DMS79 treated with DMSO at 0.1 percent for 48 hours (cell line): ENCODE measurements around the gene ZNF286A.
"Not testable (repeated sequence)": the region's sequence is repeated elsewhere in the genome, so short reads cannot be mapped to it uniquely, and the experiment has no call there.

Experiments used
- DNase-seq: peaks from one replicate; lab custom pipeline; 2025; lab: John Stamatoyannopoulos, UW

The ZNF286A gene

DNA sequence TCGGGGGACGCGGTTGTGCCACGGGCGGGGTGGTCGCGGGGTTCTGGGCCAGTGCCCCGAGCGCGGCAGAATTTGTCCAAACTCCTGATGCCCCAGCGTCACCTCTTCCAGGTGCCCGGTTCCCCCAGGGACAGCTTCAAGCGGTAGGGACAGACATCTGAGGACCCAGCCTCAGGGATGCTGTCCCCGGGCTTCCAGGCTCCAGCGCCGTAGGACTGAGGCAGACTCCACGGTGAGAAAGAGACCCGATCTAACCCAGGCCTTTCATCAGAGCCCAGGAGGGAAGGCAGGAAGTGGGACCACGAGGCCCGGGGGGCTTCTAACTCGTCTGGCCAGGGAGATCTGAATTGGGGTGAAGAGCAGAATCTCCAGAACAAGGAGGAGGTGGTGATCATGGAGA, 385 bp downstream of the ZNF286A start:
- DNase-seq, result not testable (repeated sequence)

DNA sequence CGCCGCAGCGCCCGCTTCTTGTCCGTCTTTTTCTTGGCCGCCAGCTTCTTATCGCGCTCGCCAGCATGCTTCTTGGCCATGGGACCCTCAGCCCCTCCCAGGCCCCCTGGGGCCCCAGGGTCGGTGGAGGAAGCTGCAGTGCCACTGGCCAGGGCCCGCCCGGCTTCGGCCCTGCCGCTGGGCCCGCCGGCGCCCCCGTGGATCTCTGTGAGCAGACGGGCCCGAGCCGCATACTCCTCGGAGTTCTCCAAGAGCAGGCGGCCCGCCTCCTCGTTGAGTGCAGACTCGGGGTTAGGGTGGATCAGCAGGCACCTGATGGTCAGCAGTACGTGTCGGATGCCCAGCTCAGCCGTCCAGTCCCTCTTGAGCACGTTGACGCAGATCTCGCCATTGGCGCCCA, 4.7 kb downstream of the ZNF286A start:
- not testable (repeated sequence) for DNase-seq

DNA sequence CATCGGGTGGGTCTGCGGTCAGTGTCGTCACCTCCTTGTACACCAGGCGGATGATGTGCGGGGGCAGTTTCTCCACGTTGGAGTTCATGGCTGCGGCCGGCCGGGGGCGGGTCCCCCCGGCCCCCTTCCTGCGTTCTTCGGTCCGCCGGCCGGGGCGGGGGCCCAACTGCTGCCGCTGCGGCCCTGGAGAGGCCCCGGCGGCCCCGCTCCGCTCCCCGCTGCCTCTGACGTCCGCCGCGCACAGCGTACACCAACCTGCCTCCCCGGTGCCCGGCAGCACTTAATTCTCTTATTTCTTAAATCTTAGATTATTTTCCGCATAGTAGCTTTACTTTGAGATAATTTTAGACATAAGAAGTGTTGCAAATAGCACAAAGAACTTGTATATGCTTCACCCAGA, 5.3 kb downstream of the ZNF286A start:
- not testable (repeated sequence) for DNase-seq

DNA sequence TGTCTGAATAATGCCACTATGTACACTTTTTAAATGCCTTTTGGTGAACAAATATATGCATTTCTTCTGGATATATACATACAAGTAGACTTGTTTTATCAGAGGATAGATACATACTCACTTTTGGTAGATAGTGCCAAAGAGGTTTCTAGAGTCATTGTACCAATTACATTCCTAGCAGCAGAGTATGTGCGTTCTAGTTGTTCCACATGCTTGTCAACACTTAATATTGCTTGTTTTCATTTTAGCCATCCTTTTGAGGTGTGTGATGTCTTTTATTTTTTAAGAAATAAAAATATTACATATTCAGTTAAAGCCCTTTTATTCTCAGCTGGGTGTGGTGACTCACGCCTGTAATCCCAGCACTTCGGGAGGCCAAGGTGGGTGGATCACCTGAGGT, 9.3 kb downstream of the ZNF286A start:
- not testable (repeated sequence) for DNase-seq

DNA sequence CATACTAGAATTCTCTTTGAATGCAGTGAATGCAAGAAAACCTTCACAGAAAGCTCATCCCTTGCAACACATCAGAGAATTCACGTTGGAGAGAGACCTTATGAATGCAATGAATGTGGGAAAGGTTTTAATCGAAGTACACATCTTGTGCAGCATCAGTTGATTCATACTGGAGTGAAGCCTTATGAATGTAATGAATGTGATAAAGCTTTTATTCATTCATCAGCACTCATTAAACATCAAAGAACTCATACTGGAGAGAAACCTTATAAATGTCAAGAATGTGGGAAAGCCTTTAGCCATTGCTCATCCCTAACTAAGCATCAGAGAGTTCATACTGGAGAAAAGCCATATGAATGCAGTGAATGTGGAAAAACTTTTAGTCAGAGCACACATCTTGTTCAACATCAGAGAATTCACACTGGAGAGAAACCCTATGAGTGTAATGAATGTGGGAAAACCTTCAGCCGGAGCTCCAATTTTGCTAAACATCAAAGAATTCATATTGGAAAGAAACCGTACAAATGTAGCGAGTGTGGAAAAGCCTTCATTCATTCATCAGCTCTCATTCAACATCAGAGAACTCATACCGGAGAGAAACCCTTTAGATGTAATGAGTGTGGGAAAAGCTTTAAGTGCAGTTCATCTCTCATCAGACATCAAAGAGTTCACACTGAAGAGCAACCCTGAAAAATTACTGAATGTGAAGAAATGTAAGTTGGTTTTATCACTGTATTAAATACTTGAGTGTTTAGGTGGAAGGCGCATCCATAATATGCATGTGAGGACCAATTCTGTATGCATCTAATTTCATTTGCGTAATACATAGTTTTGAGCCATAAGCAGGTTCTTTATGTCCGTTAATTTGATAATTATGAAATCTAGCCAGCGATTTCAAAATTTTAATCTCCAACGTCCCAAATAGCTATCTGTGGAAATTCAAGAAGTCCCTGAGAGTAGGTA, 17.3 kb downstream of the ZNF286A start:
- not testable (repeated sequence) for DNase-seq

DNA sequence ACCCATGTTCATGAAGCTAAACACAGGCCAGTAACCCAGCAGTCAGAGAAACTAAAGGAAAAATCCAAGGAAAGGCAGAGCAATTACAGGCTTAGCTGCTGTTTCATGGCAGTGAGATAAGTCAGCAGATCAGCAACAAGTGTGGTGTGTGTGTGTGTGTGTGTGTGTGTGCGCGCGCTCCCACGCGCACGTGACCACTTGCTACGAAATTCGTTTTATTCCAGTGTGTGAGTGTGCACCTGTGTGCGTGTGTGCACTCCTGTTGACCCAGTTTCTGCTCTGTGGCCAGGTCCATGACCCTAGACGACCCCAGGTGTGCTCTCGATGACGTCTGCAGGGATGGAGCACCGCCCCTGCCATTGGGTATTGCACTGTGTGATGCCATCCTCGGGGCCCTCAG, 31.0 kb downstream of the ZNF286A start:
- not testable (repeated sequence) for DNase-seq

DNA sequence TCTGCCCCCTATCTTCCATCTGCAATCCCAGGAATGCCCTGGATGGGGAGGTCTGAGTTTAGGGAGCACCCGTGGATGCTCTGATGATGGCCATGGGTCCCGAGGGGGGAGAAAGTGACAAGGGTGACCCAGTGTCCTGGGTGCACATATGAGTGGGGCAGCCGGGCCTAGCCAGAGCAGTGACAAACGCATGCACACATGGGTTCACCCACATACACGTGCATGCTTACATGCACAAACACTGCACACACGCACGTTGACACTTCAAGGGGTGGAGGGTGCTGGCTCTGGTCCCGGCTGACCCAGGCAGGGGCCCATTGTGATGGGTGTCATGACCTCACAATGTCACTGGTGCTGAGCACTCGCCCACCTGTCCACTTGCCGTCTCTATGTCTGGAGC, 32.3 kb downstream of the ZNF286A start, which contains the start of gene TBC1D26:
TBC1D26 (plus strand) TSS at position 384 of the 400 bp plus-strand sequence. CDS start 3,066 bp downstream, outside the sequence.
- not testable (repeated sequence) for DNase-seq

DNA sequence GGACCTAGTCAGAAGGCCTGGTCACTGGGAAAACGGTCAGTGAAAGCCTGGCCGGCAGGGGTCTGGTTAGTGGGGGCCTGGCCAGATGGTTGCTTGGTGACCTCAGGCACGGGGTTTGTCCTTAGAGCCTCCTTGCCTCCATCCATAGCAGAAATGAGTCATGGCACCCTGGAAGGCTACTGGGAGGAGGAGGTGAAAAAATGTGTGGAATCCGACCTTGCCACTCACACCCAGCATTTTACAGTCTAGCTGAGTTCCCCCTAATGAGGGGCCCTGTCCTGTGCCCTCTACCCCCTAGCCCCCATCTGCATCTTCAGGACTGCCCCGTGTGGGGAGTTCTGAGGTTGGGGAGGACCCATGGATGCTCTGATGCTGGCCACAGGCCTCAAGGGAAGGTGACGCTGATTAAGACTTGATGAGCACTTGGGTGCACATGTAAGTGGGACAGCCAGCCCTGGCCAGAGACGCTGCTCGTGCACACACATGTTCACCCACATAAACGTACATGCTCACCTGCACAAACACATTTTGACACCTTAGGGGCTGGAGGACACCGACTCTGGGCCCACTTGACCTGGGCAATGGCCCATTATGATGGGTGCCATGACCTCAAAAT, 33.7 kb downstream of the ZNF286A start:
- not testable (repeated sequence) for DNase-seq

DNA sequence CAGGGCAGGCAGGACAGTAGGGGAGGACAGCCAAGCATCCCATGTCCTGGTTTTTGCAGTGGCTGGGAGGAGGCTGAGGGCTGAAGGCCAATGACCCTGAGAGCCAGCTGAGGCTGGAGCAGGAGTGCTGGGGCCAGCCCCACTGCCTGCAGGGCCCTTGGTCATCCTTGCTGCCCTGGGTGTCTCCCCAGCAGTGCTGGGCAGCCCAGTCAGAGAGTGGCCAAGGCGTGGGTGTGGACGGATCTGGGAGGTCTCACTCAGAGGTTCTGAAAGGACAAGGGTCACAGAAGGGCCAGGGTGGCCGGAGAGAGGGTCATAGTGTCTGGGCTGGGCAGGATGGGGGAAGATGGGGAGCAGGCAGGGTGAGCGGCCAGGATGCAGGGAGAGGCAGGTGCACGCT, 37.0 kb downstream of the ZNF286A start:
- DNase-seq, result not testable (repeated sequence)

DNA sequence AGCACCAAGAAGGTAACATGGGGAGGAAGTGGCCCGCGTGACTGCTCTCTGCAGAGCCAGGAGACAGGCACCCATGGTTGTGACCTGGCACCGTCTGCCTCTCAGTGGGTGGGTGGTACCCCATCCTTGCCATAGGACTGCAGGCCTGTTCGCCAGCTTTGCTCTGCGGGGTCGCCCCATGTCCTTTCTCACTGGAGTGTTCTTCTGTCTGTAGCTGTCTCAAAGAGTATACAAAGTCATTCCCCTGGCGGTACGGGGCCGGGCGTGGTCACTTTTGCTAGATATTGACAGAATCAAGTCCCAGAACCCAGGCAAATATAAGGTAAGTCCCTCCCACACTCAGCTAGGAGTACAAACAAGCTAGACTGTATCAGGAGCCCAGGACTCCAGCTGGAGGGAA, 38.5 kb downstream of the ZNF286A start:
- DNase-seq, result no peak

DNA sequence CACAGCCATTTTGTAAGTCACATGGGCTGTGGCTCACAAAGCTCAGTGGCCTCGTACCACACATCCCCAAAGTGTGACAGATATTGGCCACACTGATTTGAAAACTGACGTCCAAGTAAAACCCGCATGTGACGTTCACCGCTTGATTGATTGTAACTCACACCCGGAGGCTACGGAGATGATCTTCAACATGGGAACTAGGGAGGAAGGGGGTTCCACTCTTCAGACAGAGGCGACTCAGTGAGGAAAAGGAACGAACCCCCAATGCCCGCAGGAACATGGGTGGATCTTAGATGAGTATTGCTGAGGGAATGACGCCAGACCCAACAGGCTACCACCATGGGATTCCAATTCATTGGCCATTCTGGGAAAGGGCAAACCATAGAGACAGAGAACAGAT, 39.7 kb downstream of the ZNF286A start:
- DNase-seq, result not testable (repeated sequence)

DNA sequence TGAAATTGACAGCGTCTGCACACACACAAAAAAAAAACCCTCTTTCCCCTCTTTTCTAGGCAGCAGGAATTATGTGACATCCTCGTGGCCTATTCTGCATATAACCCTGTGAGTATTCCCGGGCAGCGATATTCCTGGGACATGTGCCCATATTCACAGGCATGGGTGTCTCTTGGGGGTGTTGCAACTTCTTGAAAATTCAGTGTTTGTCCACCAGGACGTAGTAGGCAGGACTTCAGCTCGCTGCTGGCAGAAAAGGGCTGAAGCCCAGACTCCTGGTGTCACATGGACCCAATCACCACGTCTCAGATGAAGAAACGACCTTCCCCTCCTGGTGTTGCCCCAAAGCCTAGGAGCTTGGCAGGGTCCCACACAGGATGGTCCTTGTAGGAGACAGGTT, 40.5 kb downstream of the ZNF286A start:
- DNase-seq, result not testable (repeated sequence)

DNA sequence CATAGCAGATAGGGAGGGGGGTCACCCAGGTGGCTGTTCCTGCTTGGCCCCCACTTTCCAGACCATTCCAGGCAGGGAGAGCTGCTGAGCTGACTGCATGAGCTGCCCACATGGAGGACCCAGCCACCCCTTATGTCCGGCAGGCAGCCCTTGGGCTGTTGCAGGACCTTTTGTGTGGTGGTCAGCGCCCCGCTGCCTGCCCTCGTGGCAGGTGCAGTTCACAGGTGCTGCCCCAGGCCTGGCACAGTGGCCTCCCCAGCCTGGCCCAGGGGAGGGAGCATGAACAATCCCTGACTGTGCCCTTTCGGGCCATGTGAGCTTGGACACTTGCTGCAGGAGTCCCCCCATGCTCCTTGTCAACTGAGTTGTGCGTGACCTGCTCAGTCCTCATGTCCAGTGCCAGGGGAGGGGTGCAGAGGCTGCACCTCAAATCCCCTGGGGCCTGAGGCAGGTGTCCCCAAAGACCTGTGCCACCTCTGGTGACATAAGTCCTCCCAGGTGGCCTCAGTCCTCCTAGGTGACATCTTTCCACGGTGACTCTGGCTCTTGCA, 41.1 kb downstream of the ZNF286A start:
- no peak for DNase-seq

DNA sequence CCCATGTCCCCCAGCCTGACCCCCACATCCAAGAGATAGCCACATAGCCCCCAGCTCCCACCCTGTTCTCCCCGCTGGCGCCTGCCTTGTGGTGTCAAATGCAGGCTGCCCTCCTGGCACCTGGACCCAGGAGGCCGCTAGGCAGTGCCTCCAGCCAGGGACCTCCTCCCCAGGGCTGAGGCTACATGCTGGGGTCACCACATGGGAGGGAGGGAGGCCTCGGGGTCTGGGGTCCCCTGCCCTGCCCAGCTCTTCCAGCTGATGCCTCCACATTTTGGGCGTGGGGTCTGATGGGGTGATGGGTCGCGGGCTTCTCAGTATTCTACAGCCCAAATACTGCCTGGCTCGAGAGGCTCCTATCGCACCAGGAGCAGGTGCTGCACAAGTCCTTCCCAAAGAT, 42.1 kb downstream of the ZNF286A start:
- DNase-seq, result no peak

DNA sequence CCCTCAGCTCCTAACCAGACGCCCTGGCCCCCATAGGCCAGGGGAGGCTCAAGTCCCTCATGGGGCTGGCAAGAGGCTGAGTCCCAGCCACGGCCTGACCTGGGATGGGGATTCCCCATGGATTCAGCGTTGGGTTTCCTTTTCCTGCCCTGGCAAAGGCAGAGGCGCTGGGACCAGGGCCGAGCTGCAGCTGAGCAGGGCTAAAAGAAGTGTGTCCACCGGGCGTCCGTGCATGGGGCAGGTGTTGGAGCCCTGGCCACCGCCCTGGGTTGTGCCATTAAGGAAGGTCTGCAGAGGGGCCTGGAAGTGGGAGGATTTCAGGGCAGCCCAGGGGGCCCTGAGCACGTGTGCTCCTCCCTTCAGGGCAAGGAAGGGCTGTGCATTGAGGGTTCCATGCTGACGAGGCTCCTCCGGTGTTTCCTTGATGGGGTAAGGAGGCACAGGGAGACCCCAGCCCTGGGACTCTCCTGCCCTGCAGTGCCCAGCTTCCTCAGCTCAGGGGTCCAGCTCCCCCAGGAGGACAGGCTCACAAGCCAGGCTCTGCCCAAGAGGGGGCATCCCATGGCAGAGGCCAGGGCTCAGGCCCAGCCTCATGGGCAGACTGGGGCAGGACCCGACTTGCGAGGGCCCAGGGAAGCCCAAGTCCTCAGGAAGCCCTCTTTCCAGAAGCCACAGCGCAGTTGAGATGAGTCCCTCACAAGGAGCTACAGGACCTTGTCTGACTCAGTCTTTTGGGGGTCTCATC, 42.7 kb downstream of the ZNF286A start:
- no peak for DNase-seq

DNA sequence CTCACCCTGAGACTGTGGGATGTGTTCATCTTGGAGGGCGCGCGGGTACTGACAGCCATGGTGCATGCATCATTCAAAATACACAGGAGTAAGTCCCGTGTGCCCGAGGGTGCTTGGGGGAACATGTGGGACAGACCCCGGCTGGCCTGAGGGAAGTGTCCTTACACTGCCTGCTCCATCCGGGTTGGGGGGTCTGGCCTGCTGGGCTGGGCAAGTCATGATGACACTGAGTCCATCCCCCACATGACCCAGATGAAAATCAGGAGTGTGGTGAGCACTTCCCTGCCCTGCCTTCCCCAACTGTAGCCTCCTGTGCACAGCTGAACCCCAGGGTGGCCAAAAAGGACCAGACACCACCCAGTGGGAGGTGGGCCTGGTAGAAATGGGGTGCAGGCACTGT, 43.4 kb downstream of the ZNF286A start:
- no peak for DNase-seq

DNA sequence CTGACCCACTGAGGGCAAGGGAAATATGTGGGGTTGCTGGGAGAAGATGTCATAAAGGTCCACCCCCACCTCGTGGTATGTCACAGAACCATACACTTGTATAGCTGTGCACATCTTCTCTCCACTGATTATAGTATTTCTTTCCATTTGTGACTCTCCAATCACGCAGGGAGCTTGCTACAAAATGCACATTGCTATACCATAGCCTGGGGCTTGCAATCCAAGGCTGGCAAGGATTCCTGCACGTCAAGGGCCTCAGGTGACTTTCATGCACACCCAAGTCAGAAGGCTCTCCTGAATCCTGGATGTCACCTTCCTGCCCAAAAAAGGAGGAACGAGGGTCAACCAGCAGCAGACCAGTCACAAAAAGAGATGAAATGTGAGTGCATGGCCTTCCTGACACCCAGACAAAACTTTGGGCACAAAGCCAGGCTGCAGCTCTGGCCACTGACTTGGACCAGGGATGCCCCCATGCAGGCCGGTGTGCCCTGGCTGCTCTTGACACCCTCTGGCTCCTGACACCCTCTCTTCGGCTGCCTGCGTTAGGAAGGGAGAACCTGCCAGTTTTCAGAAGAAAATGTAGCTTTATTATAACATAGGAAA, 44.6 kb downstream of the ZNF286A start:
- no peak for DNase-seq

DNA sequence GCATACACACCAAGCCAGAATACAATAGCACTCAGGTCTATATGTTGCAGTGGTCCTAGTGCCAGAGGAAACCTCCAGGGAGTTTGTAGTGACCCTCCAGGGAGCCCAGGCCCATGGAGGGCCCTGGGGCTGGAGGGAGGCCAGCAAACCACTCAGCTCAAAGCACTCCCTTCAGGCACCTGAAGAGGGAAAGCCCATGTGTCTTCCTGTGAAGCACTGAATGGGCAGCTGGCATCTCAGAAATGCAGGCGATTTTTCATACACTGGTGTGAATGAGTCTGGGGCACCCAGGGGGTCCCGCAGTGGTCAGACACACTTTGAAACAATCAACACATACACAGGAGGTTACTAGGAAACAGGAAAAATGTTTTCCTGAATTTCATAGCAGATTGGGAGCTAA, 45.3 kb downstream of the ZNF286A start:
- DNase-seq, result peak; percentile 52

DNA sequence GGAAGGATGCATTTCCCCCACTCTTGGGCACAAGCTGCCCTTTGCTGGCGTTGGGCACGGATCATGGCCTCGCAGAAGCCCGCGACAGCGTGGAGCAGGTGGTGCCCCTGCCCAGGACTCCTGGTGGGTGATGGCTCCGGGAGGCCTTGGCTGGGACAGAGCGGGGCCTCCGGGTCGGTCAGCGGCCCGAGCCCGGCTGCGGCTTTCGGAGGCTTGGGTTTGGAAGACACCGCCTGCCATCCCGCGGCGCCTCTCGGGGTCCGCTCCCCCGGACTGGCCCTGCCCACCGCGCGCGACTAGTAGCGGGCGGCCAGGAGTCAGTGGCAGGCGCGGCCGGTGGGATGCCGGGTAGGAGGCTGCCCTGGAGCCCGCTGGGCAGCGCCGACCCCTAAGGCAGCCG, 49.9 kb downstream of the ZNF286A start:
- not testable (repeated sequence) for DNase-seq

DNA sequence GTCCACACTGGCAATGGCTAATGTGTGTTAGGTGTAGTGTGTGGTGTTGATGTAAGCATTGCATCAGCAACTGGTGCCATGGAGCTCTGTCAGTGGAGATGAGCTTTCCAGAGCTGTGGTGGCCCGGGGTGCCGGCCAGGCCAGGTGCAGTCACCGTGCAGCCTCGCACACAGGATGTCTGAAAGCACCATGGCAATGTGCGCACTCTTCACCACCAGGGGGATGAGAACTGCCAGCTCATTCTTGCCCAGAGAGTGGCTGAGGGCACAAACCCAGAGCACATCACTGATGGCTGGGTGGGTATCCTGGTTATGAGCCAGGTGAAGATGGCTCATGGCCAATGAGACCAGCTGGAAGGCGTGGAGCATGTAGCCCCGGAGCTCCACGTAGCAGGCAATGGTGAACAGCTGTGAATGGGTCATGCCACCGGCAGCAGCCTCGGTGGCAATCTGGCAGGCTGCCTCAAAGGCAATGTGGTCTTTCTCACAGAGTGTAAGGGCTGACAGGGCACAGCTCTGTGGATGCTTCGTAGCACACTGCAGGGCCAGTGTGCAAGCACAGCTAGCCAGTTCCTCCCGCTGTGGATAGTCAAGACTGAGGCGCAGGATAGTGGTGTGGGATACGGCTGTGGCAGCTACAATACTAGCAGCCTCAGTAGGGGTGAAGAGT, 69.4 kb downstream of the ZNF286A start:
- DNase-seq, result not testable (repeated sequence)
